ENCODE results near the gene ZNF302.
"Not testable (repeated sequence)": the region's sequence is repeated elsewhere in the genome, so short reads cannot be mapped to it uniquely, and the experiment has no call there.

The ZNF302 gene

DNA sequence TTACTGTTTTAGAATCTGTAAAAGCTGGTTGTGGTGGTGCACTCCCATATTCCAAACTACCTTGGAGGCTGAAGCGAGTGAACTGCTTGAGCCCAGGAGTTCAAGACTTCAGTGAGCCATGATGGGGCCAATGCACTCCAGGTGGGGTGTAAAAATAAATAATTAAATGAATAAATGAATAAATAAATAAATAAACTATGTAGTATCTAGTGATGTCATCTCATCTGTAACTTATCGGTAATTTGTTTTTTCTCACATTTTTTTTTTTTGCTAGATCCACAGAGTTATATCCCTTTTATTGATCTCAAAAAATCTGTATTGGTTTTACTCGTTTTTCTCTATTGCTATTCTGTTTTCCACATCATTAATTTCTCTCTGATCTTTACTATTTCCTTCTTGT, 5.5 kb upstream of the ZNF302 start:
- no peak for DNase-seq (ENCODE audit: low read depth in 2 of 2)

- DNase-seq (ENCODE audit: low read depth in 2 of 2): no peak
Observed at GRCh38 chr19:34673590-34673989, 3.9 kb upstream of the ZNF302 start.

DNA sequence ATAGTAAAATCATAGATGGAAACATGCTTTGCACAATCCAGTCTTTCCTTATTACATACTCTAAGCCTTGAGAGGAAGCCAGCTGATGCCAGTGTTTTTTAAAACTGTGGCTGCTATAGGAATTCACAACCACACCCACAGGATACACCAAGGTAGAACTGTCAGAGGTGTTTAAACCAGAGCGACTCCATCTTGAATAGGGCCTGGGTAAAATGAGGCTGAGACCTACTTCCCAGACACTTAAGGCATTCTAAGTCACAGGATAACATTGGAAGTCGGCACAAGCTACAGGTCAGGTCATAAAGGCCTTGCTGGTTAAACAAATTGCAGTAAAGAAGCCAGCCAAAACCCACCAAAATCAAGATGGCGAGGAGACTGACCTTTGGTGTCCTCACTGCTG, 2.2 kb upstream of the ZNF302 start:
- no peak for DNase-seq (ENCODE audit: low read depth in 2 of 2)

- no peak for DNase-seq (ENCODE audit: low read depth in 2 of 2)
Observed at GRCh38 chr19:34675919-34676318, 1.6 kb upstream of the ZNF302 start.

DNA sequence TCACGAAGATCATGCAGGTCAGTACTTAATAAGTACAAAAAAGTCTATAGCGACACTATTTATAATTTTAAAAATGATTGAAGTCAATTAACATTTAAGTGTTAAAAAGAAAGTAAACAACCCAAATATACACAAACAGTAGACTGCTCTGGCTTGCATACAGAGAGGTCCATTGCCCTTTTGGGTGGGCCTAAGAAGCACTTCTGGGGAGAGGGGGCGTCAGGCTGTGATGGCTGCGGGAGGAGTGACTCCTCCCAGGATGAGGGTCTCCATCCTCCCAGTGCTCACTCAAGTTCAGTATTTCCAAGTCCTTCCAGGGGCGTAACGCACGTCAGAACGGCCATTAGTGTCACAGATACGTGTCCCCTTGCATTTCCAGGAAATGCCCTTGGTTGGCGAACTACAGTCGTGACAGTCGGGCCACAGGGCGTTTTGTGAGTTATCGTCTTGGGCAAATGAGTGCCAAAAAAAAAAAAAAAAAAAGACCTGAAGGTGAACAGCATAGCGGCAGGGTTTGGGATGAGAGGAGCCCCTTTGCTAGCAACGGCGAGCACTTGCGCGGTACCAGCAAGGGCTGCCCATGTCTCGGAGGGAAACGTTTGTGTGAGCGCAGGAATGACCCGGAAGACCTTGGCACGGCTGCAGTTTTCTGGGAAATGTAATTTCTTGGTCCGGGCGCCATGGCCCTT, 637 bp upstream of the ZNF302 start, which contains the start of gene SCGB2B2:
Gene SCGB2B2 (minus strand): TSS at position 463 of the 689 bp plus-strand sequence. CDS start 82,596 bp downstream, outside the sequence.
- DNase-seq (ENCODE audit: low read depth in 2 of 2): peak; percentile 46 to 62

GRCh38 chr19:34678085-34678412, 571 bp downstream of the ZNF302 start:
- no peak for DNase-seq (ENCODE audit: low read depth in 2 of 2)

DNA sequence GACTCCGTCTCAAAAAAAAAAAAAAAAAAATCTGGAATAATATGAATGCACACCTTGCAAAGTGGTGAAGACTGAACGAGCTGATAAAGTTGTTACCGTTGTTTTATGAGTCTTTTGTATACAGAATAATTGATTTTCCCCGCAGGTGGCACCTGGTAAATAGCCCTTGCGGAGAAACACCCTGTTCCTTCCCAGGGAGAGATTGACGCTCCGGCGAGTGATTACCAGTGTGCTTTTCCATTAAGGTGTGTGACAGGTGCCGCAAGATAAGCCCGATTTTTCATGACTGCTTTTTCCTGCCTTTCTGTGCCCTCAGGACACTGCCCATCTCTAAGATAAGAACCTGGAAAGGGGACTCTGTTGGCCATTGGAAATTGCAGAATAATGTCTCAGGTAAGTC, 943 bp downstream of the ZNF302 start:
- no peak for DNase-seq (ENCODE audit: low read depth in 2 of 2)

DNA sequence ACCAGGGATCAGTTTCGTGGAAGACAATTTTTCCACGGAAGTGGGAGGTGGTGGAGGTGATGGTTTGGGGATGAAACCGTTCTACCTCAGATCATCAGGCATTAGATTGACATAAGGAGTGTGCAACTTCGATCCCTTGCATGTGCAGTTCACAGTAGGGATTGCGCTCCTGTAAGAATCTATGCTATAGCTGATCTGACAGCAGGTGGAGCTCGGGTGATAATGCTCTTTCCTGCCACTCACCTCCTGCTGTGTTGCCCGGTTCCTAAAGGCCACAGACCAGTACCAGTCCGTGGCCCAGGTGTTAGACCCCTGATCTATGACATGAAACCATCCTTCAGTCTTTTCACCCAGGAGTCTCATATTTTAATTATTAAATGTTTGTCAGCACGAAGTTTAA, 4.0 kb downstream of the ZNF302 start:
- no peak for DNase-seq (ENCODE audit: low read depth in 2 of 2)

GRCh38 chr19:34685266-34685665, 7.8 kb downstream of the ZNF302 start:
- not testable (repeated sequence) for DNase-seq (ENCODE audit: low read depth in 2 of 2)

GRCh38 chr19:34686455-34686854, 9.0 kb downstream of the ZNF302 start:
- DNase-seq (ENCODE audit: low read depth in 2 of 2): no peak

DNA sequence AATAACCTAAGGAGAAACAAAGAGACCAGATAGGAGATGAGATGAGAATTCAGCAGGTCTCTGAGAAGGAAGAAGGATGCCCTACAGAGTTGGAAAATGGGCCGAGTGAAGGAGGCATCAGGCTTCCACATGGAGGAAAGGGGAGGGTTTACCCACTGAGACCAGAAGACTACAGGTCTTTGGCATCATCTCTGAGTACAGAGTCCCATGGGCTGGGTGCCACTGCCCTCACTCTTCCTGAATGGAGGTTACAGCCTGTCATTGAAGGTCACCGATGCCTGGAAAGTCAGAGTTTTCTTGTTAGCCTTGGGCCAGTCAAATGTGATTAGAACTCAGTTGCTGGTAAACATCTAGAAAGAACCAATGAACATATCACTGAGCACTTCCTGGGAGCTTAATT, 9.9 kb downstream of the ZNF302 start:
- DNase-seq (ENCODE audit: low read depth in 2 of 2): no peak

GRCh38 chr19:34688592-34688991, 11.1 kb downstream of the ZNF302 start:
- DNase-seq (ENCODE audit: low read depth in 2 of 2): no peak

- no peak for DNase-seq (ENCODE audit: low read depth in 2 of 2)
Observed at GRCh38 chr19:34690372-34690771, 12.9 kb downstream of the ZNF302 start.

- no peak for DNase-seq (ENCODE audit: low read depth in 2 of 2)
Observed at GRCh38 chr19:34692549-34692948, 15.1 kb downstream of the ZNF302 start.

- DNase-seq (ENCODE audit: low read depth in 2 of 2): no peak
Observed at GRCh38 chr19:34707661-34708060, 30.2 kb downstream of the ZNF302 start.

DNA sequence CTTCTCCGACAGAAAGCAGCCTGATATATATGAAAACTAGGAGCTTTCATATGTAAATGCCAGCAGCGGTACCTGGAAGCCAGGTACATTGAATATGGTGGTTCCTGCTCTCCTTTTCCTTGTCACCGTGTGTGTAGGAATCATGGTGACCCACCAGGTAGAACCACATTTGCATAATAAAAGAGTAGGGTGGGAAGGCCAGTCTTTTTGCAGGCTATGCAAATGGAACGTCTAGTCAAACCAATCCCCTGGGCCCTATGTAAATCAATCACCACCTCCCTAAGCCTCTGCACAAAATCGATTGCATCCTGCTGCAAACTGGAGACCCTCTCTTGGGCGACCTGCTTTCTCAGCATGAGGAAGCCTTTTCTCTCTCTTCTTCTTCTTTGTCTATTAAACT, 34.4 kb downstream of the ZNF302 start:
- DNase-seq (ENCODE audit: low read depth in 2 of 2): no peak

DNA sequence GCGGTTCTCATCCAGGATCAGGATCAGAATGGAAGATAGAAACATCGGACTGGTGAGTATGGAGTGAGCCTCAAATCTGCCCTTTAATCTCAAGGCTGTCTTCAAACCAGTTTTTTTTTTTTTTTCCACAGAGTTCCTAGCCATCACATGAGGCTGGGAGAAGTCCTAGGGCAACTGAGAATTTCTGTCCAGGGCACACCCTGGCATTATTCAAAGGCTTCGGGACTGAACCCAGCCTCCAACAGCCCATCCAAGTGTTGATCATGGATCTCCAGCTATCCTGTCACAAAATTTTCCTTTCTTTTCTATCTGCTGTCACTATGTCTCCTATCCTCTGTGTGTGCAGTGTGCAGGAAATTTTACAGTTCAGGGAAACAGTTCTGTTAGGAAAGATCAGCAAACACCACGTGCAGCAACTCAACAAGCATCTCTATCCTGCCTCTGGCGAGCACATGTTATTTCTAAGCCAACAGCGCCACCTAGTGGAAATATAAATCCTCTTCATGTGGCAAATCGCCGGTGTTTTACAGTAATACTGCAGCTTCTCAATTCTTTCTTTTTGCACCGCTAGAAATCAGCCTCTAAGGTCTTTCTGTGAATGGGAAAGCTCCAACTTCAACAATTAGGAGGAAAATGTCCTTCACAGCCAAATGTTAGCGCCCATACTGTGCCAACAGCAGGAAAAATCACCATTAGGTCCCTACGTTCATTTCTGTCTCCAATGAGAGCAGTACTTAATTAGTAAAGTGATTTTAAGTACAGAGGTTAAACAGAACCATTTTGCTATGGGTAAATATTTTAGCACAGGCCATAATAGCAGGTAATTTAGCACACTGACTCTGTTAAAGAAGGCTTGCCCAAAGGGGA, 35.1 kb downstream of the ZNF302 start:
- peak in 1 of 2 experiments; percentile 22 for DNase-seq (ENCODE audit: low read depth in 2 of 2)

GRCh38 chr19:34713262-34713637, 35.8 kb downstream of the ZNF302 start:
- DNase-seq (ENCODE audit: low read depth in 2 of 2): no peak

DNA sequence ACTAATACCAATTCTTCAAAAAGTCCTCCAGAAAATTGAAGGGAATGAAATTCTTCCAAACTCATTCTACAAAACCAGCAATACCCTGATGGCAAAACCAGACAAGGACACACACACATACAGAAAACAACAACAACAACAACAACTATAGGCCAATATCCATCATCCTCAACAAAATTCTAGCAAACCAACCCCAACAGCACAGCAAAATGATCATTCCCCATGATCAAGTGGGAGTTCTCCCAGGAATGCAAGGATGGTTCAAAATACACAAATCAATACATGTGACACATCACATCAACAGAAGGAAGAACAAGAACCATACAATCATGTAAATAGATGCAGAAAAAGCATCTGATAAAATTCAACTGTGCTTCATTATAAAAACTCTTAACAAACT, 37.9 kb downstream of the ZNF302 start:
- no peak for DNase-seq (ENCODE audit: low read depth in 2 of 2)

DNA sequence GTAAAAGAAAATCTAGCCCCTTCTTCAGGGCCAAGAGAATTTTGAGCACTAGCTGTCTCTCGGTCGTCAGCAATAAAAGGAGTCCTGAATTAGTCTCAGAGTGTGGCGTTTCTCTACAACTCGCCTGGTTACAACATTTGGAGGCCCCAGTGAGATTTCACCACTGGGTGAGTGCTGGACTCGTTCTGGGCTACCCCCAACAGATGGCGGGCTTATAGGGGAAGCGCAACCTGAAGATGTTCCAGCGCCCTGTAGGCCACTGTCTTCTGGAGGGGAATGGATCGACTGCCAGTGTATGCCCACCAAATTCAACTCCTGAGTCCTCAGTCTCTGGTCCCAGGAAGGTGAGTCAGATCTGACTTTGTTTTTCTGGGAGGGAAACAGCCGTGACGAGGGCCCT, 44.9 kb downstream of the ZNF302 start:
- DNase-seq (ENCODE audit: low read depth in 2 of 2): no peak

- no peak for DNase-seq (ENCODE audit: low read depth in 2 of 2)
Observed at GRCh38 chr19:34725400-34725799, 47.9 kb downstream of the ZNF302 start.

- DNase-seq (ENCODE audit: low read depth in 2 of 2): no peak
Observed at GRCh38 chr19:34731019-34731829, 53.7 kb downstream of the ZNF302 start.

Data from stimulated activated CD4-positive, alpha-beta T cell treated with anti-CD3 and anti-CD28 coated beads, Interleukin-12 subunit alpha, Interleukin-12 subunit beta, amount 100 ng/mL, for 24 hours (primary cell).